ENCODE data around the gene ZNF132.
"Not testable (repeated sequence)": the region's sequence is repeated elsewhere in the genome, so short reads cannot be mapped to it uniquely, and the experiment has no call there.

The ZNF132 gene

DNA sequence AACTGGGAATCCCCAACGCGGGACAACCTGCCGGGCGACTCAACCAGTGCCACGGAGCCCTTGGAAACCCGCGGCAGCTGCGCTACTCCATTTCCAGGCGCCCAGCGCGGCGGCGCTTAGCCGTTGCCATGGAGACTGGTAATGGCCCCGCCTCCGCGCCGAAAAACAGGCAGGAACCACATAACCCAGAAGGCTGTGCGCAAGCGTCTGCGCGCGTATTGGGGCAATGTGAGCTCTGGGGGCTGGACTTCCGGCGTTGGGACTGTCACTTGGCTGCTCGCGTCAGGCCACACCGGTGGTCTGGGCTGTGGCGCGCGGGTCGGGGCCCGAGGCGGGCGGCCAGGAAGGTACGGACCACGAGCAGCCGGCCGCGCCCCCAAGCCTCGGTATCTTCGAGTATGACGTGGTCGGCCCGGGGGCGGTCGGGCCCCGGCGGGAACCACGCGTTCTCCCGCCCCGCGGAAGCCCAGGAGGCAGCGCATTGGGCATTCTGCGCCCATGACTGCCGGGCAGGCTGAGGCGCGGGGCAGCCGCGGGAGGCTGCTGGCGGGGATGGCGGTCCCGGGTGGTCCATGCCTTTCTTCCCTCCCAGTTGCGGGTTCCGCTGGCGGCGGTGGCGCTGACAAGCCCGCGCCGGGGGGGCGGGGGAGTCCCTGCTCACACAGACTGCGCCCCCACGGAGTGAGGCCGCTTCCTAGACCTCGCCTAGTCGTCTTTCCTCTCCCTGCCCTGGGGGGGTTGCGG is 11.6 kb upstream of the ZNF132 start, which contains the start of gene ZNF324B:
ZNF324B (plus strand) TSS at position 265 of the 744 bp plus-strand sequence. CDS start 2,080 bp downstream, outside the sequence.
- TF ChIP-seq ZNF274 (IDR thresholded peaks at IDR 0.05; ENCODE audit: low read depth, low read length) = no peak
- peak within 1 kb of the TSS; percentile 81 for H3K4me3 ChIP-seq (ENCODE audit: low read length)

GRCh38 chr19:58450856-58451357 is 11.0 kb upstream of the ZNF132 start:
- peak overlapping the region; percentile 62 for H3K4me3 ChIP-seq (ENCODE audit: low read length)
- TF ChIP-seq ZNF274 (IDR thresholded peaks at IDR 0.05; ENCODE audit: low read depth, low read length) = no peak

- not testable (repeated sequence) for H3K4me3 ChIP-seq (ENCODE audit: low read length)
Observed at GRCh38 chr19:58449980-58450379, 10.0 kb upstream of the ZNF132 start.

- H3K4me3 ChIP-seq (ENCODE audit: low read length) = not testable (repeated sequence)
Observed at GRCh38 chr19:58448860-58449259, 8.9 kb upstream of the ZNF132 start.

GRCh38 chr19:58442986-58443385 is 3.0 kb upstream of the ZNF132 start:
- H3K4me3 ChIP-seq (ENCODE audit: low read length) = not testable (repeated sequence)

DNA sequence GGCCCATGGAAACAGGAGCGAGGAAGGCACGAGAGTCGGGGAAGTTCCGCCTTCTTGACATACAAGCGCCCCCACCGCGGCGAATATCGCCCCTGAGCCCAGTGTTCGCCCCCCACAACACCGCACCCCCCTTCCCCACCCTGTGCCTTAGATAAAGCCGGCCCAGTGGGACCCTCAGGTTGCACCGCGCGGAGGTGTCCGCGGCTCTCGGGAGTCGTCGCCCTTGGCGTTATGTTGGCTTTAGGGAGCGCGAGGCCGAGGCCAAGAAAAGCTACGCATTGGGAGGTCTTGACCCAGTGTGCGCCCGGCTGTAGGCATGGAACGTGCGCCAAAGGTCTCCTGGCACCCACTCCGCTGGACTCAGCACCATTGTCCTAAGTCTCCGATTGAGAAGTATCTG is 603 bp upstream of the ZNF132 start:
- H3K4me3 ChIP-seq (ENCODE audit: low read length) = peak overlapping the region; percentile 48; the same call in 1 of the 2 replicates
- no peak for TF ChIP-seq ZNF274 (IDR thresholded peaks at IDR 0.05; ENCODE audit: low read depth, low read length)

GRCh38 chr19:58434217-58434616 is 5.7 kb downstream of the ZNF132 start:
- no peak for TF ChIP-seq ZNF274 (IDR thresholded peaks at IDR 0.05; ENCODE audit: low read depth, low read length)
- no peak overlapping the region for H3K4me3 ChIP-seq (ENCODE audit: low read length)

DNA sequence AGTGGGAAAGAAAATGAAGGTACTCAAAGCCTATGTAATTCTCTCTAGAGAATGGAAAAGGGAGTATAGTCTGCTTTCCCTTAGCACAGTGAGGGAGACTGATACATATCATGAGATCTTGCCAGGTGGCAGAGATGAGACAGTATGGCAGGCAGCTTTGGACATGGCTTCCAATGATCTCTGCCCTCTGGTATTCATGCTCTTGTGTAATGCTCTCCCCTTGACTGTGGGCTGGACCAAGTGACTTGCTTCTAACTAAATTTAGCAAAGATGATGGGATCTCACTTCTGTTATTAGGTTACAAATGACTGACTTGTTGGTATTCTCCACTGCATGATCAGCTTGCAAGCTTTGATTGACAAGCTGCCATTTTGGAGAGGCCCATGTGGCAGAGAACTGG is 10.2 kb downstream of the ZNF132 start:
- no peak for TF ChIP-seq ZNF274 (IDR thresholded peaks at IDR 0.05; ENCODE audit: low read depth, low read length)
- H3K4me3 ChIP-seq (ENCODE audit: low read length) = no peak overlapping the region

GRCh38 chr19:58428617-58429016 is 11.3 kb downstream of the ZNF132 start:
- H3K4me3 ChIP-seq (ENCODE audit: low read length) = no peak overlapping the region
- TF ChIP-seq ZNF274 (IDR thresholded peaks at IDR 0.05; ENCODE audit: low read depth, low read length) = no peak

DNA sequence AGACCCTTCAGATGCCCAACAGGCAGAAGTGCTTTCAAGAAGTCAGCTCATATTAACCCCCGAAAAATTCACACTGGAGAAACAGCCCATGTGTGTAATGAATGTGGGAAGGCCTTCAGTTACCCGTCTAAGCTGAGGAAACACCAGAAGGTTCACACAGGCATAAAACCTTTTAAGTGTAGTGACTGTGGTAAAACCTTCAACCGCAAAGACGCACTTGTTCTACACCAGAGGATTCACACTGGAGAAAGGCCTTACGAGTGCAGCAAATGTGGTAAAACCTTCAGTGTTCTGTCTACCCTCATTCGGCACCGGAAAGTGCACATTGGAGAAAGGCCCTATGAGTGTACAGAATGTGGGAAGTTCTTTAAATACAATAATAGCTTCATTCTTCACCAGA is 22.9 kb downstream of the ZNF132 start:
- no peak for TF ChIP-seq ZNF274 (IDR thresholded peaks at IDR 0.05; ENCODE audit: low read depth, low read length)
- H3K4me3 ChIP-seq (ENCODE audit: low read length) = no peak overlapping the region

GRCh38 chr19:58416604-58417003 is 23.3 kb downstream of the ZNF132 start:
- no peak overlapping the region for H3K4me3 ChIP-seq (ENCODE audit: low read length)
- TF ChIP-seq ZNF274 (IDR thresholded peaks at IDR 0.05; ENCODE audit: low read depth, low read length) = no peak

- no peak for TF ChIP-seq ZNF274 (IDR thresholded peaks at IDR 0.05; ENCODE audit: low read depth, low read length)
- peak overlapping the region; percentile 80 for H3K4me3 ChIP-seq (ENCODE audit: low read length)
Observed at GRCh38 chr19:58409010-58409790, 30.8 kb downstream of the ZNF132 start.

GRCh38 chr19:58408152-58409009 is 31.6 kb downstream of the ZNF132 start, which contains the start of gene ZNF584:
ZNF584 (plus strand) TSS chr19:58408649; CDS start chr19:58409148, 499 bp downstream.
- peak within 1 kb of the TSS; percentile 80 for H3K4me3 ChIP-seq (ENCODE audit: low read length)
- no peak for TF ChIP-seq ZNF274 (IDR thresholded peaks at IDR 0.05; ENCODE audit: low read depth, low read length)

DNA sequence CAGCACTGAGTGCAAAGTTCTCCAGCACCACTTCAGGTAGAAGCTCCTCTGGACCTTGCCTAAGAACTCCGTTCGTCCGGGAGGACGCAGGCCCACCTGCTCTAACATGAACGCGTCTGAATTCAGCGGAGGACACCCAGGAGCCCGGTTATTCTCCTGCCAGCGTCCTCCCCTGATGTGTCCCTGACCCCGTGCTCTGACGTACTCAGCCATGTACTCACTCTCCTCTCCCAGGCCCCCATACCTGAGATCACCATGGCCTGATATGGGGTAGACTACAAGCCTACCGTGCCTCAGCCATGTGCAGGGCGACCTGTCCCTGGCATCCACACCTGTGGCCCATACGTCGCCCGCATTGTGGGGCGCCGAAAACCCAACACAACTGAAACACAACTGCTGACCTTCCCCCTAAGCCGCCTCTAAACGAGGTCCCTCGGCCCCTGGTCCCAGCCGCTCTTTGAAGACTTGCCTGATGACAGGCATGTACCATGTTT is 32.2 kb downstream of the ZNF132 start:
- peak overlapping the region; percentile 80 for H3K4me3 ChIP-seq (ENCODE audit: low read length)
- TF ChIP-seq ZNF274 (IDR thresholded peaks at IDR 0.05; ENCODE audit: low read depth, low read length) = no peak
